HFFc6 (cell line): ENCODE results near the gene ORC1. TPM values are rescaled to one million over a fixed set of nuclear protein-coding genes. Genes with fewer than 3 reads are reported as not detected.

Experiments
- DNase-seq: peaks from one replicate; pipeline ENCODE4 v3.0.0-alpha.2; 2018
- H3K27ac Mint-ChIP-seq: 2 replicates; pipeline ENCODE4 v1.8.0; 2020; ENCODE audit warnings: mild to moderate bottlenecking, mixed read lengths
- H3K27me3 Mint-ChIP-seq: 2 replicates; pipeline ENCODE4 v1.8.0; 2021; ENCODE audit warnings: mild to moderate bottlenecking, moderate library complexity, mixed read lengths; ENCODE audit not compliant: insufficient read depth
- H3K36me3 Mint-ChIP-seq: 2 replicates; pipeline ENCODE4 v1.8.0; 2021; ENCODE audit warnings: low read depth, mixed read lengths
- H3K4me1 Mint-ChIP-seq: 2 replicates; pipeline ENCODE4 v1.8.0; 2020; ENCODE audit warnings: low read depth, mixed read lengths
- H3K4me3 Mint-ChIP-seq: 2 replicates; pipeline ENCODE4 v1.8.0; 2020; ENCODE audit warnings: mild to moderate bottlenecking, moderate library complexity, mixed read lengths
- H3K9me3 Mint-ChIP-seq: 2 replicates; pipeline ENCODE4 v1.8.0; 2020; ENCODE audit warnings: mild to moderate bottlenecking, mixed read lengths
- total RNA-seq, 6 experiments: library from RNA; stranded (reverse); fragmentation: NEBNext Ultra II Directional; extraction: Animal tissue kit (Norgen Biotek cat#: 25700); gene quantifications; 2 replicates in 1 of 6; 3 replicates in 5 of 6; pipeline ENCODE4 v1.2.3, GENCODE V29; 2021
- TF ChIP-seq, protein P1 (sequence below): fragments of 200-600 bp; sonication (generic); IDR thresholded peaks from 2 replicates; pipeline ENCODE4 v1.5.0; 2021; ENCODE audit warnings: antibody characterized with exemption, mild to moderate bottlenecking

The ORC1 gene
- total RNA-seq, 6 experiments from 2014 or later = 3.1 to 8.3 (median 6.7) TPM

DNA sequence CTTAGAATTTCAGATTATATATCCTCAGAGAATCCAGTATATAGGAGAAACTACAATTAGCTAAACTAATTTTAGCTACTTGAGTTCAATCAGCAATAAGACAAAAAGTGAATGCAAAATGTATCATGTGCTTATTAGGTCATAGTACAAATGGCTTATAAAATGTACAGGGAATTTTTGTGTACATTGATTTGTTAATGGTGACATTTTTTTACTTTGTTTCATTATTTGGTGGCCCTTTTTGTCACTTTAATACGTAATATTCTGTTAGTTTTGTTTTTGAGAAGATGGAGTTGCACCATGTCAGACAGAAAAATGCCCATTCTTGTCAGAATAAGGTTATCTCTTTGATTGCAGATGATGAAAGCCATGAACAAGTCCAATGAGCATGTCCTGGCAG is 71.8 kb downstream of the ORC1 start:
- no peaks in the 10 kb centered on the region for H3K9me3 Mint-ChIP-seq
- H3K36me3 Mint-ChIP-seq = peaks cover 5% of the 10 kb centered on the region; the same call in 1 of the 2 replicates
- DNase-seq = no peak
- H3K4me3 Mint-ChIP-seq = no peak overlapping the region
- TF ChIP-seq, protein P1, sequence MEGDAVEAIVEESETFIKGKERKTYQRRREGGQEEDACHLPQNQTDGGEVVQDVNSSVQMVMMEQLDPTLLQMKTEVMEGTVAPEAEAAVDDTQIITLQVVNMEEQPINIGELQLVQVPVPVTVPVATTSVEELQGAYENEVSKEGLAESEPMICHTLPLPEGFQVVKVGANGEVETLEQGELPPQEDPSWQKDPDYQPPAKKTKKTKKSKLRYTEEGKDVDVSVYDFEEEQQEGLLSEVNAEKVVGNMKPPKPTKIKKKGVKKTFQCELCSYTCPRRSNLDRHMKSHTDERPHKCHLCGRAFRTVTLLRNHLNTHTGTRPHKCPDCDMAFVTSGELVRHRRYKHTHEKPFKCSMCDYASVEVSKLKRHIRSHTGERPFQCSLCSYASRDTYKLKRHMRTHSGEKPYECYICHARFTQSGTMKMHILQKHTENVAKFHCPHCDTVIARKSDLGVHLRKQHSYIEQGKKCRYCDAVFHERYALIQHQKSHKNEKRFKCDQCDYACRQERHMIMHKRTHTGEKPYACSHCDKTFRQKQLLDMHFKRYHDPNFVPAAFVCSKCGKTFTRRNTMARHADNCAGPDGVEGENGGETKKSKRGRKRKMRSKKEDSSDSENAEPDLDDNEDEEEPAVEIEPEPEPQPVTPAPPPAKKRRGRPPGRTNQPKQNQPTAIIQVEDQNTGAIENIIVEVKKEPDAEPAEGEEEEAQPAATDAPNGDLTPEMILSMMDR = no peak
- H3K27ac Mint-ChIP-seq = no peak overlapping the region
- no peaks in the 10 kb centered on the region for H3K27me3 Mint-ChIP-seq
- H3K4me1 Mint-ChIP-seq = peaks cover 12% of the 10 kb centered on the region

GRCh38 chr1:52328615-52329014 is 75.6 kb downstream of the ORC1 start:
- H3K4me1 Mint-ChIP-seq = peaks cover 12% of the 10 kb centered on the region
- no peak overlapping the region for H3K4me3 Mint-ChIP-seq
- TF ChIP-seq, protein P1 = no peak
- no peaks in the 10 kb centered on the region for H3K27me3 Mint-ChIP-seq
- no peaks in the 10 kb centered on the region for H3K9me3 Mint-ChIP-seq
- no peak for DNase-seq
- no peak overlapping the region for H3K27ac Mint-ChIP-seq
- no peaks in the 10 kb centered on the region for H3K36me3 Mint-ChIP-seq

DNA sequence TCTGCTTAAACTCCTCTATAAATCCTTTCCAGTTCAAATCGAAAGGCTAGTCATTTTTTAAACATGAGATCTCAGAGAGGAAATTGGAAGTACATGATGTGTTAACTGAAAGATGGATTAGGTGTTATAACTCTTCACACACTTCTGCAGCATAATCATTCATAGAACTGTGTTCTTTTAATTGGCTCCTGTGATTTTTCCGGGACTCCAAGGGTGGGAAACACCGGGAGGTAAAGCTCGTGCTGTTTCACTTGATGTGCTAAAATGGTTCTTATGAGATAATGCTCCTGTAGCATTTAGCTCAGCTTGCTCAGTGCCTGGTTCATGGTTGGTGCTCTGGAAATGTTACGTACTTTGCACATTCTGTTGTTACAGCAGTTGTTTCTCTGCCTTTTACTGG is 78.4 kb downstream of the ORC1 start:
- Mint-ChIP-seq H3K27ac (no peak overlapping the region), H3K4me1 (peaks cover 12% of the 10 kb centered on the region), H3K27me3 (no peaks in the 10 kb centered on the region), H3K9me3 (no peaks in the 10 kb centered on the region), H3K36me3 (no peaks in the 10 kb centered on the region; the same call in 1 of the 2 replicates), H3K4me3 (no peak overlapping the region)
- TF ChIP-seq, protein P1 = no peak
- no peak for DNase-seq

- Mint-ChIP-seq H3K4me3 (no peak overlapping the region), H3K27ac (no peak overlapping the region), H3K4me1 (peaks cover 9% of the 10 kb centered on the region), H3K36me3 (no peaks in the 10 kb centered on the region; the same call in 1 of the 2 replicates), H3K27me3 (no peaks in the 10 kb centered on the region), H3K9me3 (no peaks in the 10 kb centered on the region)
- no peak for DNase-seq
- TF ChIP-seq, protein P1 = no peak
These were observed 80.5 kb downstream of the ORC1 start for GRCh38 chr1:52323731-52324130.

Other genes starting within 250 kb of the ORC1 start
- 10 to 100 TPM; 27.3 to 35.5 (median 31.3) TPM for gene CC2D1B, start 38.2 kb downstream of the ORC1 start, total RNA-seq
- gene PRPF38A, start 179 bp upstream of the ORC1 start, total RNA-seq = 10 to 100 TPM; 27.7 to 33.0 (median 31.3) TPM
- 10 to 100 TPM; 24.1 to 32.0 (median 27.2) TPM for gene TUT4, start 148.7 kb upstream of the ORC1 start, total RNA-seq
- 10 to 100 TPM; 15.5 to 24.6 (median 18.6) TPM for gene GPX7, start 197.9 kb upstream of the ORC1 start, total RNA-seq
- not detected for gene SHISAL2A, start 228.7 kb upstream of the ORC1 start, total RNA-seq